IMR-90 (cell line): ENCODE data around the gene RIMBP3C. TPM values are rescaled to one million over a fixed set of nuclear protein-coding genes. Genes with fewer than 3 reads are reported as not detected.
"Not testable (repeated sequence)": the region's sequence is repeated elsewhere in the genome, so short reads cannot be mapped to it uniquely, and the experiment has no call there.

ENCODE experiments used
- ATAC-seq: fragments of 200-7000 bp; cut with Tn5 transposase; 2 replicates; pipeline ENCODE4 v1.9.1; 2020; ENCODE audit warnings: low read depth, mild to moderate bottlenecking, moderate library complexity
- BruUV-seq: library from RNA; stranded (reverse); fragments of 400-500 nt; replicated peaks from 2 replicates; lab custom pipeline; 2021; lab: Mats Ljungman, UMichigan
- CTCF ChIA-PET: fragments of 300-600 bp; formaldehyde crosslinking; extraction: SDS; loops from one replicate; lab custom pipeline; 2021; ENCODE audit warnings: antibody characterized with exemption; lab: Yijun Ruan, JAX
- POLR2A ChIA-PET: fragments of 300-600 bp; sonication (Branson Sonifier 250); formaldehyde crosslinking; loops from one replicate; lab custom pipeline; 2022; ENCODE audit warnings: antibody characterized with exemption; ENCODE audit not compliant: unreplicated experiment; lab: Charles Lee
- DNase-seq: peaks from one replicate; pipeline ENCODE4 v3.0.0; 2013
- H2AFZ ChIP-seq: replicated peaks from 2 replicates; pipeline ENCODE3; 2013; ENCODE audit warnings: low read length, mild to moderate bottlenecking; ENCODE audit not compliant: poor library complexity
- H2AK5ac ChIP-seq: 2 replicates; pipeline ENCODE4 v1.6.1; 2013; ENCODE audit warnings: low read depth, low read length, inconsistent platforms
- H2AK9ac ChIP-seq: replicated peaks from 2 replicates; pipeline ENCODE3; 2013; ENCODE audit warnings: mild to moderate bottlenecking, low read depth, low read length, moderate library complexity; ENCODE audit not compliant: poor library complexity
- H2BK120ac ChIP-seq: 2 replicates; pipeline ENCODE4 v1.6.1; 2013; ENCODE audit warnings: low read depth, low read length, inconsistent platforms
- H2BK15ac ChIP-seq: 3 replicates; pipeline ENCODE4 v1.6.1; 2013; ENCODE audit warnings: low read depth, low read length, inconsistent platforms
- H2BK20ac ChIP-seq: 2 replicates; pipeline ENCODE4 v1.6.1; 2013; ENCODE audit warnings: low read depth, mild to moderate bottlenecking, inconsistent platforms, low read length, moderate library complexity
- H2BK5ac ChIP-seq: 2 replicates; pipeline ENCODE4 v1.6.1; 2013; ENCODE audit warnings: mild to moderate bottlenecking, low read depth, low read length, inconsistent platforms; ENCODE audit not compliant: poor library complexity, severe bottlenecking
- H3K14ac ChIP-seq: replicated peaks from 2 replicates; pipeline ENCODE4 v1.6.1; 2013; ENCODE audit warnings: low read depth, low read length, inconsistent platforms
- H3K18ac ChIP-seq: 2 replicates; pipeline ENCODE4 v1.6.1; 2013; ENCODE audit warnings: low read depth, low read length, control low read depth
- H3K23ac ChIP-seq: 2 replicates; pipeline ENCODE4 v1.6.1; 2013; ENCODE audit warnings: low read depth, low read length, inconsistent platforms
- H3K27ac ChIP-seq: 2 replicates; pipeline ENCODE4 v1.5.1; 2013; ENCODE audit warnings: mild to moderate bottlenecking, control low read depth, low read length; ENCODE audit not compliant: insufficient read depth
- H3K27me3 ChIP-seq: 2 replicates; pipeline ENCODE4 v1.6.1; 2013; ENCODE audit warnings: low read length; ENCODE audit not compliant: control insufficient read depth, insufficient read depth
- H3K36me3 ChIP-seq: 2 replicates; pipeline ENCODE4 v1.6.1; 2013; ENCODE audit warnings: low read length, mixed read lengths; ENCODE audit not compliant: control insufficient read depth, insufficient read depth
- H3K4ac ChIP-seq: 2 replicates; pipeline ENCODE4 v1.6.1; 2013; ENCODE audit warnings: low read depth, low read length, inconsistent platforms
- H3K4me1 ChIP-seq: 2 replicates; pipeline ENCODE4 v1.6.1; 2013; ENCODE audit warnings: low read length, mixed read lengths; ENCODE audit not compliant: control insufficient read depth, insufficient read depth
- H3K4me2 ChIP-seq: 2 replicates; pipeline ENCODE4 v1.6.1; 2013; ENCODE audit warnings: low read depth, mild to moderate bottlenecking, control low read depth, low read length, moderate library complexity
- H3K4me3 ChIP-seq: 2 replicates; pipeline ENCODE4 v1.5.1; 2013; ENCODE audit warnings: low read depth, mild to moderate bottlenecking, control low read depth, low read length, moderate library complexity; ENCODE audit not compliant: insufficient read depth
- H3K56ac ChIP-seq: 2 replicates; pipeline ENCODE4 v1.6.1; 2013; ENCODE audit warnings: low read length, inconsistent platforms; ENCODE audit not compliant: insufficient read depth; ENCODE audit errors: extremely low read depth
- H3K79me1 ChIP-seq, 2 experiments: 2 replicates each; pipeline ENCODE4 v1.6.1; 2013; ENCODE audit warnings: low read length in 2 of 2, inconsistent platforms in 1 of 2, low read depth in 1 of 2
- H3K9ac ChIP-seq: 2 replicates; pipeline ENCODE4 v1.6.1; 2013; ENCODE audit warnings: low read depth, low read length, control low read depth
- H3K9me1 ChIP-seq: 2 replicates; pipeline ENCODE4 v1.6.1; 2013; ENCODE audit warnings: low read length, inconsistent platforms; ENCODE audit not compliant: insufficient read depth
- H3K9me3 ChIP-seq: 2 replicates; pipeline ENCODE4 v1.6.1; 2013; ENCODE audit warnings: low read length; ENCODE audit not compliant: control insufficient read depth, insufficient read depth
- H4K20me1 ChIP-seq: 2 replicates; pipeline ENCODE4 v1.6.1; 2013; ENCODE audit warnings: low read length, inconsistent platforms; ENCODE audit not compliant: insufficient read depth
- H4K5ac ChIP-seq: 2 replicates; pipeline ENCODE4 v1.6.1; 2013; ENCODE audit warnings: mild to moderate bottlenecking, low read depth, low read length, control low read depth
- H4K8ac ChIP-seq, 2 experiments: 2 replicates each; pipeline ENCODE4 v1.6.1; 2013; ENCODE audit warnings: low read depth in 2 of 2, low read length in 2 of 2, control low read depth in 1 of 2, inconsistent platforms in 1 of 2
- H4K91ac ChIP-seq: 2 replicates; pipeline ENCODE4 v1.6.1; 2013; ENCODE audit warnings: low read depth, low read length, inconsistent platforms; ENCODE audit not compliant: insufficient read depth
- WGBS, 2 experiments: methylation state at CpG; one replicate each; pipeline versions ENCODE4 v1.1.5 to v1.1.7; 2013; ENCODE audit warnings: missing lambda C conversion rate in 2 of 2; ENCODE audit not compliant: insufficient read length in 1 of 2; ENCODE audit errors: extremely low coverage in 2 of 2; 5-methylcytosine and 5-hydroxymethylcytosine counted together
- dilution Hi-C: fragments of 300-500 bp; cut with HindIII; formaldehyde crosslinking; loops from one replicate; pipeline ENCODE4 v1.14.3; 2018; ENCODE audit warnings: low sequenced_read_pairs; ENCODE audit not compliant: unreplicated experiment
- in situ Hi-C: fragments of 300-500 bp; cut with MboI; formaldehyde crosslinking; loops from 3 replicates; pipeline ENCODE4 v1.14.3; 2019; ENCODE audit warnings: low sequenced_read_pairs, inconsistent platforms, mixed read lengths
- intact Hi-C: fragments of 100-400 bp; cut with micrococcal nuclease; formaldehyde crosslinking; loops from 2 replicates; pipeline ENCODE4 v1.10.0; 2022
- polyA plus RNA-seq, 3 experiments: library from polyadenylated mRNA; depleted of rRNA; stranded (reverse); fragments of >200 nt; gene quantifications; 2 replicates each; pipeline ENCODE4 v1.2.3, GENCODE V29; 2012; ENCODE audit warnings: low replicate concordance in 1 of 3
- total RNA-seq: library from RNA; depleted of rRNA; stranded (reverse); fragments of >200 nt; gene quantifications from 2 replicates; pipeline ENCODE4 v1.2.3, GENCODE V29; 2012

The RIMBP3C gene
- total and polyA plus RNA-seq, 2 of the 4 experiments (the other 2 are of a cell fraction), result 0.05 to 0.36 TPM

DNA sequence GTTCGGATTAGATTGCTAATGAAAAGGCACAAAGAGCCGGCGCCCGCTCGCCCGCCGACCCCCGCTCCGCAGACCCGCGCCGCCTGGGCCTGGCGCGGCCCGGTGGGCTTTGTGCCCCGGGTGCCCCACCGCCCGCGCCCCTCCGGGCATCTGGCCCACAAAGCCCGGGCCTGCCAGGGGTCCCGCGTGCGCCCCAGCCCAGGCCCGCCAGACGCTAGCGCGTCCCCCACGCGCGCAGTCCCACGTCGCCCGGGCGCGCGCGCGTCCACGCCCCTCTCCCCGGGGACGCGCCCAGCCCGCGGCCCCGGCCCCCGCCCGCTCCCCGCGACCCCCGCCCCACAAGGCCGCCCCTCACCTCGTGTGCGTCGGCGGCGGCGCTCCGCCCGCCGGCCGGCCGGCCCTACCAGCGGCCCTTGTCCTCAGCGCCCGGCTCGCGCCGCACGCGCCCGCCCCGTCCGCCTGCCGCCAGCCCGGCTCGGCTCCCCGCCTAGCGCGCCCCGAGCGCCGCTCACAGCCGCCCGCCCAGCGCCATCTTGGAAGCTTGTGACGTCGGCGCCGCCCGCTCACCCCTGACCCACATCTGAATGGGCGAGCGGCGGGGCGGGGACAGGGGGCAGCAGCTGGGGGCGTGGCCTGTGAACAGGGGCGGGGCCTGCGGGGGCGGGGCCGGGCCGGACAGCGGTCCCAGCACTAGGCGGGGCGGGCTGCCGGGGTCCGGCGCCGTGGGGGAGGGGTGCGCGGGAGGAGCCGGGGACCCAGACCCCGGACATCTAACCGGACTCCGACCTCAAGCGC lies 34.1 kb downstream of the RIMBP3C start:
- WGBS, 2 experiments, result no CpG with 5 or more reads among the region's 115 CpGs
- H3K4ac ChIP-seq, DNase-seq, H2BK15ac ChIP-seq, in situ Hi-C loops, H3K4me2 ChIP-seq, H3K79me1 ChIP-seq, H4K5ac ChIP-seq, H3K56ac ChIP-seq, H2BK120ac ChIP-seq, H3K9me3 ChIP-seq, CTCF ChIA-PET, H2AFZ ChIP-seq, BruUV-seq, H3K14ac ChIP-seq, H3K4me3 ChIP-seq, dilution Hi-C loops, H4K91ac ChIP-seq, H4K8ac ChIP-seq, H2AK5ac ChIP-seq, H3K18ac ChIP-seq, H3K4me1 ChIP-seq, H3K27me3 ChIP-seq, H3K9me1 ChIP-seq, H3K23ac ChIP-seq, H3K36me3 ChIP-seq, intact Hi-C loops, H2BK5ac ChIP-seq, H3K27ac ChIP-seq, POLR2A ChIA-PET, H4K20me1 ChIP-seq, H2BK20ac ChIP-seq, H2AK9ac ChIP-seq, H3K9ac ChIP-seq: not testable (repeated sequence)
- peak; percentile 86 for ATAC-seq

GRCh38 chr22:21516522-21516921 lies 34.7 kb downstream of the RIMBP3C start:
- H2BK120ac ChIP-seq, result not testable (repeated sequence)

More at GRCh38 chr22:21516522-21516921, 34.7 kb downstream of the RIMBP3C start:
- CTCF ChIA-PET, H3K9ac ChIP-seq, H2AK9ac ChIP-seq, H3K56ac ChIP-seq, H2BK20ac ChIP-seq, H3K9me3 ChIP-seq, H3K4me1 ChIP-seq, POLR2A ChIA-PET, H3K4ac ChIP-seq, BruUV-seq, H4K91ac ChIP-seq, H3K9me1 ChIP-seq, intact Hi-C loops, H3K4me3 ChIP-seq, H3K14ac ChIP-seq, H3K27ac ChIP-seq, H2AFZ ChIP-seq, H4K5ac ChIP-seq, H2BK15ac ChIP-seq, H3K27me3 ChIP-seq, H3K4me2 ChIP-seq, H2AK5ac ChIP-seq, H4K20me1 ChIP-seq, H3K36me3 ChIP-seq, H3K23ac ChIP-seq, DNase-seq, in situ Hi-C loops, dilution Hi-C loops, H4K8ac ChIP-seq, H2BK5ac ChIP-seq, H3K79me1 ChIP-seq, H3K18ac ChIP-seq: not testable (repeated sequence)
- peak; percentile 8 for ATAC-seq
- WGBS, 2 experiments, result no CpG with 5 or more reads among the region's 22 CpGs
